Suppressor macrophage treated with lipopolysaccharide for 1 hour (primary cell): ENCODE data around the gene ROBO2.

Experiments used
- DNase-seq, 3 donors: peaks; one replicate each; pipeline ENCODE4 v3.0.0-alpha.2; 2020 to 2022

Gene ROBO2

GRCh38 chr3:77426531-77426930, 386.6 kb downstream of the ROBO2 start:
- DNase-seq, result no peak

GRCh38 chr3:77427528-77427927, 387.6 kb downstream of the ROBO2 start:
- no peak for DNase-seq

DNA sequence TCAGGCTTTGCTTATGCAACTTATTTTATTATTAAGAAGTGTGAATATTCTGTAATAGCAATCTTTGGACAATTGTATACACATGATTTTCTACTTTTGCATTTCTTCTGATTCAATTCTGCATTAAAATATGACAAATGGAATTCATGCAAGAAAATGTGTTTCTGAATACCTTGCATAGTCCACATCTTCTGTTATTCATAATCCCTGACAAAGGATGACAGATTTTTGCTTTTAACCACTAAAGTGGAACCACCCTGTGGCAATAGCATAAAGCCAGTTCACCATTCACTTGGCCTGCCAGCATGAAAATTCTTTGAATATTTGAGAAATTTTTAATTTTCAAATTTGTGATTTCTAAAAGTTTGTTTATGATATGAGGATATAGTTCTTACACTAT, 397.0 kb downstream of the ROBO2 start:
- DNase-seq, result no peak

- no peak for DNase-seq
These were observed 406.2 kb downstream of the ROBO2 start for GRCh38 chr3:77446084-77446483.

- DNase-seq, result no peak
These were observed 406.9 kb downstream of the ROBO2 start for GRCh38 chr3:77446761-77447160.

DNA sequence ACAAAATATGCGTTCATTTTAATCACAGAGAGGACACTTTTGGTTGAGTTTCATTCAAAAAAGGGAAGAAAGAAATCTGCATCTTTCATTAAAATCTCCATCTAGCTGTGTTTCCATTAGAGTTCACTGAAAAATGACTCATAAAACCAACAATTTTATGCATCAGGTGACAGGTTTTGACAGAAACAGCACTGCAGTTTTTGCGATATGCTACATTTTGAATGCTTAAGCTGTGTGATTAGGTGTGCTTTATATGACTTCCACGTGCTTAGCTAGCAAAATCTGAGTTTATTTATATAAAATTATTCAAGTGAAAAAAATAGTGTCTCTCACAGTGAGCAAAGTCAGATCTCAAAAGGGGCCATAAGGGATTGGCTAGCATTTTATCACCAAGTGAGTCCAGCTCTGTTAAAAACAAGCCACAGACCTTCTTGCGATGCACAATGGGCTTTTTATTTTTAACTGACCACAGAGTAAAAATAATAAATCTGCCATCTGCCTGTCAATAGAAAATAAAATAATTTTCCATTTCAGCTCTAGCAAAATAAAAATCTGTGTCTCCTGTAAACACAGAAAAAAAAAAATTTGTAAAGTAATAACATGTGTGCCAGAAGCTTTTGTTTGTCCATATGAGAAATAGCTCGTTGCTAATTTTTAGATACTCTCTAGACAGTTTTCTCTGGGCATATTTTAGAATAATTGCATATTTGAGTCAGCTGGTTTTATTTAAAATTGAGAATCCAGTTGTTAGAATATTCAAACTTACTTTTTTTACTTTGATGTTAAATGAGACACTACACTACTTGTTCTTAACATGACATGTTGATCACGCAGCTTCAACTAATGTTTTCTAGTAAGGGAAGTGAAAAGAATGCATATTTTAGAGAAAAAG, 409.8 kb downstream of the ROBO2 start:
- no peak for DNase-seq

DNA sequence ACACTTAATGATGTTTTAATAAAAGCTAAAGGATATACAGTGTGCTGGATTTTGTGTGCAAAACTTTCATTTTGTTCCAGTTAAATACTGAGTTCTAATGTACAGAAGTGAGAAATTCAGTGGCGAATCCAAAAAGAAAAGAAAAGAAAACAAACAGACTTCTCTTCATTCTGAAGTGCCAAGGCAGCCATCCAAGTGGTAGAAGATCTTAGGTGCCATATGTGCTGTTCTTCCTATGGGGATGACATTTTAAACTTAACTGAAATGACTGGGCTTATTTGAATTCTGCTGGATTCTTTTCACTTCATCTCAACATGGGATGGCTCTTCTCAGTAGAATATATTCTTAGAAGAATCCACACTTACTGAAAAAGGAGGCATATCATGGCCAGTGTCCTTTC, 416.5 kb downstream of the ROBO2 start:
- DNase-seq, result no peak

DNA sequence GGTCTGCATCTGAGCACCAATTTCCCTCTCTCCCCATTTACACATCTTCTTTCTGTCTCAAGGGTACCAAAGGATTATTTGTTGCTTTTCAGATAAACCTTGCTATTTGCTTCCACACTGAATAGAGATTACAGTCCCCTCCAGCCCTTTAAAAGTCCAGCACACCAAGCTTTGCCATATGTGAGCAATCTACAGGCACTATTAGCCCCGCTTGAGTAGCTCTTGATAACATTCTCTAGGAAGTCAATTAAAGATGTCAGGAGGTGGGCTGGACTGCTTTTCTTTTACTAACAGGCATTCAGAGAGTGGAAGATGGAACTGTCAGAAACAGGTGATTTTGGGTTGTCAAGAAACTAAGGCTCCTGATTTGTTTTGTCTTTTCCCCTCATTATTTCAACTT, 417.0 kb downstream of the ROBO2 start:
- no peak for DNase-seq

DNA sequence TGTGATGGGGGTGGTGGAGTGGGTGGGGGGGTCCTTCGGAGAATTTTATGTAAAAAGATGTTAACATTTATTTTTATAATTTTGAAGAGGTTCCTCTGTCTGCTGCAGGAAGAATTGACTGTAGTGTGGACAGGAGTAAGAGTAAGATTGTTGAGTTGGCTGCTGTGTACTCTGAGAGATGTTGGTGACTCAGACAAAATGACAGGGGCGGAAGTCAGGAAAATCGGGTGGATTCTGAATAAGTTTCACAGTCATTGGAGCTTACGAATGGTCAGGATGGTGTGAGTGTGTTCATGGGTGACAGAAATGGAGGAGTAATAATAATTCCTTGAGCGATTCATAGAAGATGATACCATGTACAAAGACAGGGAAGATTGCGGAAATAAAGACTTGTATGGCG, 420.0 kb downstream of the ROBO2 start:
- no peak for DNase-seq

- DNase-seq, result no peak
These were observed 420.4 kb downstream of the ROBO2 start for GRCh38 chr3:77460326-77460725.

GRCh38 chr3:77462951-77463350, 423.1 kb downstream of the ROBO2 start:
- no peak for DNase-seq

DNA sequence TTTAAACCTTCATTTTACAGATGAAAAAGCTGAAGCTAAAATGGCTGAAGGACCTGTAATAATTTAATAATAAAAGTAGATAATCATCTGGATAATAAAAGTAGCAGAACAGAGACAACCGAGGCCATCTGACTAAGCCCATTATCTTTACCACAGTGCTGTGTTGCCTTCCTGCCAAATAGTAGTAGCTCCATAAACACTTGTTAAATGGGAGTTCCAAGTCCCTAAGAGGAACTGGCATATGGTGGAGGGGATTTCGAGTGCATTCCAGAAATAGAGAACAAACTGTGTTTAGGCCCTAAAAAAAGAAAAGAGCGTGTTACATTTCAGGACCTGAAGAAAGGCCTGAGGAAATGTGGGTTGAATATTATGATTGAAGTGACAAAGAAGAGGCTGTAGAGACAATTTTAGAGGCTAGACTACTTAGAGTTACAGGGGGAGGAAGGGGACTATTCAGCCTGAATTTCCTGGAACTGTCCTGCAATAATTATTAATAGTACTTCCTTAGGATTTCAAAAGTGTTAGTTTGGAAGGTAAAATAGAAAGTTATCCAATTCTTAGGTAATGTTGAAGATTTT, 424.3 kb downstream of the ROBO2 start:
- DNase-seq, result no peak

DNA sequence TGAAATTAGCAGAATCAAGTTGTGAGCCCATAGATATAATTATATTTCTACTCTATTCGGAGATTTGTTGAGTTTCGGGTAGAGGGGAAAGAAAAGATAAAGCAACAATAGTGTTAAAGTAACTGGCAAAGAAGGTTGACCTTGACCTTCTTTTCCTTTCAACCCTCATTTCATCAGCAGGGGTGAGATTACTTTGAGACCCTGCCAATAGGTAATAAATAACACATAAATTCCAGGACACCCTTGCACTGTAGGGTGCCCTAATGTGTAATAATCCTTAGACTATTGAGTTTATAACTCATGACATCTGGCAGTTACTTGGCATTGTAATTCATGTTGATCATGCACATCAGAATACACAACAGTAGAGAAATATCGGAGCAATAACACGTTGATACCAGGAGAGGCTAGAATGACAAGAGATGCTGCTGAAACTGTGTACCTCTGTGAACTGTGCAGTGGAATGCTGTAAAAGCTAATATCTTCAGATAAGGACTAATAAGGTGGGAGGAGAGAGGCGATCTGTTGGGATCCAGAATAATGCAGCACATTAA, 426.7 kb downstream of the ROBO2 start:
- DNase-seq, result no peak

DNA sequence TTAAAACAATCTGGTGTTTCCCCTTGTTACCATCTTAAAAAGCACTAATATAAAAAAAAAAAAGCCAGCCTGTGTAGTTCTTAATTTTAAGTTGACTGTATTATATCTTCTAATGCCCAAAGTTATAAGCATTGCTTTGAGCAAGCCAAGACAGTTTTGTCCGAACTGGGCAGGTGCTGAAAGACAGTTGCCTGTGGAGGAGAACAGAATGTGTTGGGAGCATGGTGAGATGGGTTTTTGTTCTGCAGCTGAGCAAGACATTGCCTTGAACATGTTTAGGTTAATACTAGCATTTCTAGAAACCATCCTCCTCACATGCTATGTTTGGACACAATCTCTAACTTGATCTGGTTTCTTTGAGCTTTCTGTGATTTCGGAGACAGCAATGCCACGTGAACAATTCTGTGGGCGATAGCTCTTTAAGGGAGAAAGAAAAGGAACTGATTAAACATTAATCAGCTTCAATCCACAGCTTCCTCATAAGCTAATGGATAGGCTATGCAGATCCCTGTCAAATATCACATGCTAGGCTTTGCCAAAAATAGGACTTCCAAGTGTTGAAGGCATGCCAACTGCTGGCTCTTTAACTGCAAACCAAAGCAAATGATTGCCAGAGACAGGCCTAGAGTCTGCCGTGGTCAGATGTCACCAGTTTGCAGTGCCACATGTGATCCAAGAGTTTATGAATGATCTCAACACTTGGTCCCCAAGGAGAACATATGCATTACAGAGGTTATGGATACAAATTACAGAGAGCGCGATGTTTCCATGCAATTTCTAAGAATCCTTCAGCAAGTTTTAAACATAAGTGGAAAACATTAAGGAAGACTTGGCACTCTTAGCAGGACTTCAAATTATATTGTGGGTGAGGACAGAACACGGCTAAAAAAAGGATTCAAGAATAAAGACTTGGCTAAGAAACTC, 428.1 kb downstream of the ROBO2 start:
- DNase-seq, result no peak

DNA sequence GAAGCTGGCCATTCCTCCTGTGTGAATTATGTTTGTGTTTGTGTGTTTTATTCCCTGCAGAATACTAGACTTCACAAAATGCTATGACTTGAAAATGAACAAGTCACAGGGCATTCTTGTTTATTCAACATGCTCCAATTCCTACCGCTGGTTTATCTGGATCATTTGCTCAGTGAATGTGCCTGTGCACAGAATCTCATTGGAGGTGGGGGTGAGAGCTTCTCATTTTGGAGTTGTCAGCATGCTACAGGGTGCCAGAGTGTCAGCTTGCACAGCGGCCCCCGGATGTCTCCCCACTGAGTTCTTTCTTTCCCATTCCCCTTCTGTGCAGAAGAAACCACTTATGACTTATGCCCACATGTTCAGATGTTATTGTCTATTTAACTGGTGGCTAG, 428.7 kb downstream of the ROBO2 start:
- DNase-seq, result no peak

GRCh38 chr3:77475507-77475906, 435.6 kb downstream of the ROBO2 start:
- DNase-seq, result no peak

DNA sequence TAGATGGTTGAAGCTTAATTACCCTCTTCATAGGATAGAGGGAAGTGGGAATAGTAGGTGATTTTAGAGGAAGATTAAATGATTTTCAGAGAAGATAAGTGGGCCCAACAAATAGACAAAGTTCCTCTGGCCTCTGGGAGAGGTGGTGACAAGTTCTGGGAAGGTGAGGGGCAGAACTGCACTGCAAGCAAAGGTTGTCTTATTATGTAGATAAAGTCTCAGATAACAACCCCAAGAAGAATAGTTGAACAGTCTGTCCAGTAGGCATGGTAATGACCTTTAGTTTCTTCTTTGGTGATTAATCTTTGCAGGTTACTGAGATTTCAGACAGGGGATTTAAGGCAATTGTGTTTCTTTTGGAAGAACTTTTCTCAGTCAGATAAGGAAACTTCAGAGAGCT, 439.1 kb downstream of the ROBO2 start:
- no peak for DNase-seq

GRCh38 chr3:77489216-77489615, 449.3 kb downstream of the ROBO2 start:
- DNase-seq, result no peak

- no peak for DNase-seq
These were observed 452.1 kb downstream of the ROBO2 start for GRCh38 chr3:77491961-77492360.

DNA sequence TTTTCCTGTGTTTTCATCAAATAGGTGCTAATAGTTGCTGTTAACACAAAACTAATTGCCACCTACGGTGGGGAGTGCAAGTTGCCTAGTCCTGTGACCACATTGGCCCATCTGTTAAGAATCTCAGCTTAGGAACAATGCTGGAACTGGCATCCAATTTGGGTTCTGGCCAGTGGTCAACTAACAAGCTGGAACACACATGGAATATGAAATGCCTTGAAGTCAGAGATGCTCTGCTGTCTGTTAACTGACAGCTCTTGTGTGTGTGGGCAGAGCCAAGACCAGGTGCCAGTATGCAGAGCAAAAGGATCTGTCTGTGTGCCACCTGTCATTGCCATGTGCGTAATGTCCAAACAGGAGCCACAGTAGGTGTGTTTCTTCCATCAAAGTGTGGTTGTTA, 460.8 kb downstream of the ROBO2 start:
- DNase-seq, result no peak

GRCh38 chr3:77506384-77506783, 466.5 kb downstream of the ROBO2 start:
- no peak for DNase-seq

DNA sequence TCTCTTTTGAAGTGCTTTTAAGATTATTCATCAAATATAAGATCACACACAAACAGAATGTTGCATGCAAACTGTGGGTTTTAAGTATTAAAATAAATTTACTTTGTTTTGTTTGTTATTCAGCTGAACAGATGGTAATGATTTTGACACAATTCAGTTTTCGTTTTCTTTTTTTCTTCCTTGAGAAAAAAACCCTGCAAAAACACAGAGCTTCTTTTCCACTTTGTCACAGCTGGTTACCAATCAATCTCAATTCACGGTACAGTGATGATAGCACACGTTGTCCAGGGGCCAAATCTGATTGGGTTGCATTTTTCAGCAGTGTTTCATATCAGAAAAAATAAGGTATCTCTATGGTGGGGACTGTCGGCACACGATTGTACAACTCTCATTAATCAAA, 473.6 kb downstream of the ROBO2 start:
- DNase-seq, result no peak

DNA sequence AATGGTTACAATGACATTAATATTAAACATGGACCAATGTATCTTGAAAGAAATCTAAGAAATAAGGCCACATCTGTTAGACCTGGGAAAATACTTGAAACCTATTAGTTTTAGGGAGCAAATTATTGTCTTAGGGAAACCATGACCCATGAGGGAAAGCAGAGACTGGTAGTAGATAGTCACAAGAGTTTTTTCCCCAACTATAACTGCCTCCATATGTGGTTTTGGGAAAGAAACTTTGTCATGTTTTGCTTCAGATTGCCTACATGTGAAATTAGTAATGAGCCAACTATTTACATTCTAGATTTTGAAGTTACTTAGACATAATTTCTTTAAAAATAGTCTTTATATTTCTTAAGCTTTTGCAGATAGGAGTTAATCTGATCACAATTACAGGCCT, 474.9 kb downstream of the ROBO2 start:
- DNase-seq, result no peak
